HUES6 (cell line): ENCODE data around the gene VPS13D.

Experiments used
- H3K27ac ChIP-seq: 2 replicates; pipeline ENCODE4 v1.7.0; 2013; ENCODE audit warnings: low read depth, mild to moderate bottlenecking, low read length, inconsistent platforms
- H3K27me3 ChIP-seq: 2 replicates; pipeline ENCODE4 v1.6.1; 2013; ENCODE audit warnings: low read length; ENCODE audit not compliant: control insufficient read depth, insufficient read depth
- H3K36me3 ChIP-seq: 2 replicates; pipeline ENCODE4 v1.6.1; 2013; ENCODE audit warnings: low read length; ENCODE audit not compliant: control insufficient read depth, insufficient read depth
- H3K4me1 ChIP-seq: 2 replicates; pipeline ENCODE4 v1.6.1; 2013; ENCODE audit warnings: low read length; ENCODE audit not compliant: control insufficient read depth, insufficient read depth
- H3K4me3 ChIP-seq: 2 replicates; pipeline ENCODE4 v1.5.1; 2013; ENCODE audit warnings: low read depth, low read length
- H3K9ac ChIP-seq: one replicate; pipeline ENCODE4 v1.6.1; 2013; ENCODE audit warnings: mild to moderate bottlenecking, low read length
- H3K9me3 ChIP-seq: 2 replicates; pipeline ENCODE4 v1.6.1; 2013; ENCODE audit warnings: low read depth, low read length; ENCODE audit not compliant: control insufficient read depth, insufficient read depth

Gene VPS13D, protein sequence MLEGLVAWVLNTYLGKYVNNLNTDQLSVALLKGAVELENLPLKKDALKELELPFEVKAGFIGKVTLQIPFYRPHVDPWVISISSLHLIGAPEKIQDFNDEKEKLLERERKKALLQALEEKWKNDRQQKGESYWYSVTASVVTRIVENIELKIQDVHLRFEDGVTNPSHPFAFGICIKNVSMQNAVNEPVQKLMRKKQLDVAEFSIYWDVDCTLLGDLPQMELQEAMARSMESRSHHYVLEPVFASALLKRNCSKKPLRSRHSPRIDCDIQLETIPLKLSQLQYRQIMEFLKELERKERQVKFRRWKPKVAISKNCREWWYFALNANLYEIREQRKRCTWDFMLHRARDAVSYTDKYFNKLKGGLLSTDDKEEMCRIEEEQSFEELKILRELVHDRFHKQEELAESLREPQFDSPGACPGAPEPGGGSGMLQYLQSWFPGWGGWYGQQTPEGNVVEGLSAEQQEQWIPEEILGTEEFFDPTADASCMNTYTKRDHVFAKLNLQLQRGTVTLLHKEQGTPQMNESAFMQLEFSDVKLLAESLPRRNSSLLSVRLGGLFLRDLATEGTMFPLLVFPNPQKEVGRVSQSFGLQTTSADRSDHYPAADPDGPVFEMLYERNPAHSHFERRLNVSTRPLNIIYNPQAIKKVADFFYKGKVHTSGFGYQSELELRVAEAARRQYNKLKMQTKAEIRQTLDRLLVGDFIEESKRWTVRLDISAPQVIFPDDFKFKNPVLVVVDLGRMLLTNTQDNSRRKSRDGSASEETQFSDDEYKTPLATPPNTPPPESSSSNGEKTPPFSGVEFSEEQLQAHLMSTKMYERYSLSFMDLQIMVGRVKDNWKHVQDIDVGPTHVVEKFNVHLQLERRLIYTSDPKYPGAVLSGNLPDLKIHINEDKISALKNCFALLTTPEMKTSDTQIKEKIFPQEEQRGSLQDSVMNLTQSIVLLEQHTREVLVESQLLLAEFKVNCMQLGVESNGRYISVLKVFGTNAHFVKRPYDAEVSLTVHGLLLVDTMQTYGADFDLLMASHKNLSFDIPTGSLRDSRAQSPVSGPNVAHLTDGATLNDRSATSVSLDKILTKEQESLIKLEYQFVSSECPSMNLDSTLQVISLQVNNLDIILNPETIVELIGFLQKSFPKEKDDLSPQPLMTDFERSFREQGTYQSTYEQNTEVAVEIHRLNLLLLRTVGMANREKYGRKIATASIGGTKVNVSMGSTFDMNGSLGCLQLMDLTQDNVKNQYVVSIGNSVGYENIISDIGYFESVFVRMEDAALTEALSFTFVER (N-terminal part only)

DNA sequence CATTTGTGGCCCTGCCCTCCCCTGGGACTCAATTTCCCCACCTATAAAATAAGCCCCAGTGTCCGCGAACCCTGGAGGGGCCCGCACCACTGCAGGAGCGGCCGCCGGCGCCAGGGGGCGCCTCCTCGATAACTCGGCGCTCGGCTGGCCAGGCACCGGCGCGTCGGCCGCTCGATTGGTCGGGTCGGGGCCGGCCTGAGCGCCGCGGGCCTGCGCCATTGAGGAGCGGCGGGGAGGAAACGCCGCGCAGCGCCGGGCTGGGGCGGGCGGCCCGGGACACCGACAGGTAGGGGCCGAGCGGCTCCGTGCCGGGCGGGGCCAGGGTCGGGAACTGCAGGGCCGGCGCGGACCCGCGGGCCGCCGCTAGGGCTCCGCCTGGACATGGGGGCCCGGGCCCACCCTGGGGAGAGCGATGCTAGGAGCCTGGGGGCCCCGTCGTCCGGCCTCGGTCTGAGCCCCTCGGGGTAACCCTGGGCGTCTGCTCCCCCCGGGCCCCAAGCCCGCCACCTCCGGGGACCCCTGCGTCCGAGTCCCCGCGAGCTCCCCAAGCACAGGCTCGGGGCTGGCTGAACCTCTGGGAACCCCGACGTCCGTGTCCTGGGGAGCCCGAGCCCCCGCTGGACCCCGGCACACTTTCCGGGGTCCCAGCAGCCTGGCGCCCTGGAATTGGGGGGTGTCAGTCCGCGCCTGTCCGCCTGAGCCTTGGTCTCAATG is at the start of gene VPS13D:
Gene VPS13D, plus strand, starts transcription at position 196 of the 714 bp plus-strand sequence. CDS start 4,237 bp downstream, outside the sequence.
- peak within 1 kb of the TSS; percentile 78 for H3K4me3 ChIP-seq
- peak within 1 kb of the TSS; percentile 52 for H3K9ac ChIP-seq
- H3K9me3 ChIP-seq, result no peaks in the 10 kb centered on the region
- peaks cover 2% of the 10 kb centered on the region; the same call in 1 of the 2 replicates for H3K36me3 ChIP-seq
- H3K27me3 ChIP-seq, result no peaks in the 10 kb centered on the region
- H3K4me1 ChIP-seq, result peaks cover 13% of the 10 kb centered on the region
- no peak within 1 kb of the TSS for H3K27ac ChIP-seq

DNA sequence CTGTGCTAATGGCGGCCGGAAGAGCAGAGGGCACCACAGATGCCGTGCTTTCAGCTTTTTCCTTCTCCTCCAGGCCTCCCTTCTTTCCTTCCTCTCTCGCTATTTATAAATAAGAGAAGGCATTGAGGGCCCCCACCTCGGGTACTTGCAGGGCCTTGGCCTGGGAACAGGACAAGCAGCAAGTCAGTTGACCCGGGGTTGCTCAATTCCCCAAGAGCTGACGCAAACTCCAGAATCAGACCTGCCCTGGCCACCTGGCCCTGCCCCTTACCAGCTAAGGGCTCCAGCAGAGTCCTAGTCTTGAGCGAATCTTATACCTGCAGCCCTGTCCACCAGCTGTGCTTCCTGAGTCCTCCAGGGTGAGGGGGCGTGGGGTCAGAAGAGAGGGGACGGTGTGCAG is 49.5 kb upstream of the VPS13D start:
- H3K9me3 ChIP-seq, result peaks cover 3% of the 10 kb centered on the region; the same call in 1 of the 2 replicates
- H3K36me3 ChIP-seq, result no peaks in the 10 kb centered on the region
- no peak overlapping the region for H3K4me3 ChIP-seq
- no peak overlapping the region for H3K27ac ChIP-seq
- H3K9ac ChIP-seq, result no peak overlapping the region
- H3K4me1 ChIP-seq, result peaks cover 20% of the 10 kb centered on the region
- H3K27me3 ChIP-seq, result no peaks in the 10 kb centered on the region

DNA sequence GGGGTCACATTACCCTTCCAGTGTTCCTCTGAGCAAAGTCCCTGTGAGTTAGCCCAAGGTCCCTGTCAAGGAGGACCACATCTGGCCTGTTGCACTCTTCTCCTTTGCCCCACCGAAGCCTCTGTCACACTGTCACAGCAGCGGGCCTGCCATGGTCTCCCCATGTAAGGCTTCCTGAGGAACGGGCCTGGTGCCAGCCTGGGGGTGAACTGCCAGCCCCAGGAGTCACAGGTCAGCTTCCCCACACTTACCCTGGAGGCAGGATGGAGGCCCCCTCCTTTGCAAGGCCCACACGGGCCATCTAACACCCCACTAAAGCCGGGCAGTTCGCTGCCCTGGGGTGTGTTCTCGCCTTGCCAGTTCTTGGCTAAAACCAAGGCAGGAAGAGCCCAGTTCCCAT is 48.9 kb upstream of the VPS13D start:
- H3K36me3 ChIP-seq, result no peaks in the 10 kb centered on the region
- H3K9ac ChIP-seq, result no peak overlapping the region
- no peak overlapping the region for H3K4me3 ChIP-seq
- peaks cover 16% of the 10 kb centered on the region for H3K4me1 ChIP-seq
- no peaks in the 10 kb centered on the region for H3K27me3 ChIP-seq
- peaks cover 3% of the 10 kb centered on the region; the same call in 1 of the 2 replicates for H3K9me3 ChIP-seq
- no peak overlapping the region for H3K27ac ChIP-seq

DNA sequence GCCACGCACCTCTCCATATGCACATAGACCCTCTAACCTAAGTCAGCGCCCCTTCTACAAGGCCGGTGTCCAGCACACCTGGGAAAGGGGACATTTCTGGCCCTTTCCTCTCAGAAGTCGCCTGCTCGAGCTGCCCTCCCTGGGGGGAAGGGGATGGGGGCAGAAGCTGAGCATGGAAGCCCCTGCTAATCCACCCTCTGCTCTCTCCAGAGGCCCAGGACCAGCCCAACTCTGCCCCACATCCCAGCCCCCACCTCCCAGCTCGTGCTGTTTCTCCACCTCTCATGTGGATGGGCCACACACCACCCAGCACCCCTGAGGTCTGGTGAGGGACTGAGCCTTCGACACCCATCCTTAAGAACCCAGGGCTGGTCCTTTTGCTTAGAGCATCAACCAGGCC is 48.3 kb upstream of the VPS13D start:
- no peak overlapping the region for H3K4me3 ChIP-seq
- H3K36me3 ChIP-seq, result no peaks in the 10 kb centered on the region
- H3K9me3 ChIP-seq, result peaks cover 3% of the 10 kb centered on the region; the same call in 1 of the 2 replicates
- H3K27ac ChIP-seq, result no peak overlapping the region
- H3K4me1 ChIP-seq, result peaks cover 16% of the 10 kb centered on the region
- H3K27me3 ChIP-seq, result no peaks in the 10 kb centered on the region
- H3K9ac ChIP-seq, result no peak overlapping the region

DNA sequence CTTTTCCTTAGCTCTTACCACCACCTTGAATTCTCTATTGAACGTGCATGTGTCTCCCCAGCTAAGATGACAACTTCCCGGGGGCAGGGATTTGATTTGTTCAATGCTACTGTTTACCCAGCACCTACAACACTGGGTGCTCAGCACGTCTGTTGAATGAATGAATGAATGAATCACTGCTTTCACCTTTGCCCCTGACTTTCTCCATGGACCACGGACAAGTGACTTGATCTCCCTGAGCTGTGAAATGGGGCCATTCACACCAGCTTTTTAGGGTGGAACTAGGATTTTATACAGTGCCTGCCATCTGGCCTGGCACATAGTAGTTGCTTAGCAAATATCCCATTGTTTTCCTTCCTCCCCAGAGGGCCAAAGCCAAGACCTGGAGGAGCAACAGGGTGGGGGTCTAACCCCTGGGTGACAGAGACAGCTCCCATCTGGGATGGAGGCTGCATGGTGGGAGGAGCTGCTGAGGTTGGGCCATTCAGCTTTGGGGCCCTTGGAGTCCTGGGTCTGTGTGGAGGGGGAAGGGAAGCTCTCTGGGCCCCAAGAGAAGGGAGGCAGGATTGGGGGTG is 47.3 kb upstream of the VPS13D start:
- Histone ChIP-seq H3K4me3 (no peak overlapping the region), H3K9ac (no peak overlapping the region), H3K9me3 (peaks cover 3% of the 10 kb centered on the region; the same call in 1 of the 2 replicates), H3K4me1 (peaks cover 12% of the 10 kb centered on the region), H3K27me3 (no peaks in the 10 kb centered on the region), H3K36me3 (no peaks in the 10 kb centered on the region), H3K27ac (no peak overlapping the region)

DNA sequence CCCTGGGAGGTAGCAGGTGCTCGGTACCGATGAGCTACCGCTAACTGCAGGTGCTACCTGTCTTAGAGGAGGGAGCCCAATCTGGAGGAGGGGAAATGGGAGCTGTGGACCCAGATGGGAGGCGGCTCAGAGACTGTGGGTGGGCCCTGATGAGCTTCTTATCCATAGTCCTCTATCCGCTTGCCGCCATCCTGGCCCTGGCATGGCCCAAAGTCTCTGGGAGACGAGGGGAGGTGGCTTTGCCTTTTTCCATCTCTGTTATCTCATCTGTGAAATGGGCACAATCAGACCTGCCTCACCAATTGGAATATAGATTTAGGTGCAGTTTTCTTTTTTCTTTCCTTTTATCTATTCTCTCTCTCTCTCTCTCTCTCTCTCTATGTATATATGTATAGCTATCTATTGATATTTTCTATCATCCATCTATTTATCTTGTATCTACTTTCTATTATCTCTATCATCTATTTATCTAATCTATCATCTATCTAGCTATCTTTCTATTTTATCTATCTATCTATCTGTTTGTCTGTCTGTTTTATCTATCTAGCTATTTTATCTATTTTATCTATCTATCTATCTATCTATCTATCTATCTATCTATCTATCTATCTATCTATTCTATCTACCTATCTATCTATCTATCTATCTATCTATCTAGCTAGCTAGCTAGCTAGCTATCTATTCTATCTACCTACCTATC is 46.6 kb upstream of the VPS13D start:
- H3K9ac ChIP-seq, result no peak overlapping the region
- H3K27me3 ChIP-seq, result no peaks in the 10 kb centered on the region
- H3K4me3 ChIP-seq, result no peak overlapping the region
- H3K9me3 ChIP-seq, result peaks cover 3% of the 10 kb centered on the region; the same call in 1 of the 2 replicates
- H3K27ac ChIP-seq, result no peak overlapping the region
- H3K36me3 ChIP-seq, result no peaks in the 10 kb centered on the region
- H3K4me1 ChIP-seq, result peaks cover 5% of the 10 kb centered on the region; the same call in 1 of the 2 replicates

DNA sequence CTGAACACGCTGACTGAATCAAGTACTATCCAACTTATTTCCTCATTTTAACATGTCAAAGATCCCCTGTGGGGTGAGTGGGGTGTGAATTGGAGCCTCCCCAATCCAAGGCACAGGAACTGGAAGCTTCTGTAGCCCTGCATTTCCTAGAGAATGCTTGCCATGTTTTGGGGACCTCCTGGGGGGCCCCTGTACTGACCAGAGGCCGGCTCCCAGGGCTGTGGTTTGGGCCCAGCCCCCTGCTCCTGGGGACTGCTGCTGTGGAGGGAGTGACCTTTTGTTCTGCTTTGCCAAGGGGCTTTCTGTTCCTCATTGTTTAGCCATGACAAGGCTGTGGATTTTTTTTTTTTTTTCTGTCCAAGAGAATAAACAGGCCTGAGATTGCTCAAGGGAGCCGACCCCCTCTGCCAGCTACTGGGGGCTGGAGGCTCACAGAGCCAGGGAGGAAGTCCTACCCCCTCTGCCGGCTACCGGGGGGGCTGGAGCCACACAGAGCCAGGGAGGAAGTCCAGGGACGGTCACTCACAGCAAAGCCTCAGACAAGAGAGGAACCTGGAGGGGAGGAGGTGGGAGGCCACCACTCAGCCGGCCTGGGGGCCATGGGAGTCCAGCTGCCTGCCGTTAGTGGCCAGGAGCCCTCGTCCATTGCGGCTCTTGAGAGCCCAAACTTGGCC is 45.7 kb upstream of the VPS13D start:
- no peak overlapping the region for H3K9ac ChIP-seq
- no peak overlapping the region for H3K4me3 ChIP-seq
- H3K36me3 ChIP-seq, result no peaks in the 10 kb centered on the region
- H3K27ac ChIP-seq, result no peak overlapping the region; the same call in 1 of the 2 replicates
- H3K4me1 ChIP-seq, result peaks cover 6% of the 10 kb centered on the region; the same call in 1 of the 2 replicates
- peaks cover 3% of the 10 kb centered on the region; the same call in 1 of the 2 replicates for H3K9me3 ChIP-seq
- no peaks in the 10 kb centered on the region for H3K27me3 ChIP-seq

DNA sequence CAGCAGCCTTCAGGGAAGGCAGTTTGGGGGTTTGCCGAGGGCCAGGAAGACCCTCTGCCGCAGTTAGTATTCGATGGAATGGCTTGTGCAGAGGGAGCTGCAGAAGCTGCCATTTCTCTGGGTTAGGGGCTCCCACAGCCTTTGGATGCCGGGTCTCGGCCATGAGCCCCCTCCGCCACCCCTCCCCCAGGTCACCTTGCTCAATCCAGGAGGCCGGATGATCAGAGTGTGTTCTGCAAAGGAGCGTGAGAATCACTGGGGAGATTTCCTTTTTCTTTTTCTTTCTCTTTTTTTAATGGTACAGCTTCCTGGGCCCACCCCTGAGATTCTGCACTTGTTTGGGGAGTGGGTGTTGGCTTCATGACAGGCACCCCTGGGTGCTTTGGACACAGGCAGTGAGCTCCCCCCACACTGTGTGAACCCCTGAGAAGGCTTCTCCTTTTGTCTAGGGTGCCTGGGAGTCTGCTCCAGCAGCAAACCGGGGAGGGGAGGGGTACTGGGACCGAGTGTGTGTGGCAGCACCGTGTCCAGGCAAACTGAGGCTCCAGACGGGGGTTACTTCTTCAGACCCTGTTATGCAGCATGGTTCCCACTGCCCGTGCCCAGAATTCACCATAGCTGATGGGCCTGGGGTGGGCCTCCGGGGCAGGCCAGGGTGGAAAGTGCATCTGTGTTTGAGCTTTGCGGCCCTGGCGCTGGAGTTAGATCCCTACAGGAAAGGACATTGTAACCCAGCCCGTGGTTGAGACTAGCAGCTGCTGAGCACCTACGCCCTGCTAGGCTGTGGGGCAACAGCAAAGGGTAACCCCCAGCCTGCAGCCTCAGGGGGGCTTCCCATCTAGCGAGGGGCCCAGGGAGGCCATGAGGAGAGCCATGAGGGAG is 44.6 kb upstream of the VPS13D start:
- H3K4me1 ChIP-seq, result peaks cover 6% of the 10 kb centered on the region; the same call in 1 of the 2 replicates
- H3K9ac ChIP-seq, result no peak overlapping the region
- no peaks in the 10 kb centered on the region for H3K36me3 ChIP-seq
- H3K4me3 ChIP-seq, result no peak overlapping the region
- H3K27ac ChIP-seq, result no peak overlapping the region; the same call in 1 of the 2 replicates
- H3K27me3 ChIP-seq, result no peaks in the 10 kb centered on the region
- H3K9me3 ChIP-seq, result peaks cover 3% of the 10 kb centered on the region; the same call in 1 of the 2 replicates
